Fibroblast of skin of left quadriceps (primary cell): ENCODE measurements around the gene MLXIP.

Source experiments
- DNase-seq, 2 experiments: peaks; one replicate each; pipeline ENCODE4 v3.0.0-alpha.2; 2013; ENCODE audit warnings: low read depth in 2 of 2

MLXIP gene

GRCh38 chr12:122126342-122126635 is 47.7 kb downstream of the MLXIP start:
- DNase-seq = no peak

GRCh38 chr12:122126713-122127597 is 48.4 kb downstream of the MLXIP start:
- DNase-seq = no peak

GRCh38 chr12:122127839-122128238 is 49.3 kb downstream of the MLXIP start:
- DNase-seq = no peak

GRCh38 chr12:122128481-122128880 is 49.9 kb downstream of the MLXIP start:
- DNase-seq = no peak

- DNase-seq = no peak
Measured at GRCh38 chr12:122129131-122129530, 50.6 kb downstream of the MLXIP start.

GRCh38 chr12:122130150-122130549 is 51.6 kb downstream of the MLXIP start:
- DNase-seq = no peak

GRCh38 chr12:122133192-122133950 is 54.8 kb downstream of the MLXIP start:
- no peak for DNase-seq

- no peak for DNase-seq
Measured at GRCh38 chr12:122135437-122136031, 57.0 kb downstream of the MLXIP start.

- no peak for DNase-seq
Measured at GRCh38 chr12:122137229-122137628, 58.7 kb downstream of the MLXIP start.

GRCh38 chr12:122137681-122138080 is 59.1 kb downstream of the MLXIP start:
- DNase-seq = no peak

GRCh38 chr12:122138181-122138580 is 59.6 kb downstream of the MLXIP start:
- no peak for DNase-seq

- no peak for DNase-seq
Measured at GRCh38 chr12:122138616-122139015, 60.1 kb downstream of the MLXIP start.

GRCh38 chr12:122139266-122139665 is 60.7 kb downstream of the MLXIP start:
- DNase-seq = no peak

- DNase-seq = no peak
Measured at GRCh38 chr12:122139941-122140340, 61.4 kb downstream of the MLXIP start.

- no peak for DNase-seq
Measured at GRCh38 chr12:122140467-122141257, 62.1 kb downstream of the MLXIP start.

- no peak for DNase-seq
Measured at GRCh38 chr12:122141911-122142725, 63.6 kb downstream of the MLXIP start.

GRCh38 chr12:122142857-122143256 is 64.3 kb downstream of the MLXIP start:
- DNase-seq = no peak

- no peak for DNase-seq
Measured at GRCh38 chr12:122144885-122145284, 66.3 kb downstream of the MLXIP start.

- DNase-seq = no peak
Measured at GRCh38 chr12:122145505-122146330, 67.2 kb downstream of the MLXIP start.
